ENCODE results near the gene MISP3. TPM values are rescaled to one million over a fixed set of nuclear protein-coding genes. Genes with fewer than 3 reads are reported as not detected.
"Not testable (repeated sequence)": the region's sequence is repeated elsewhere in the genome, so short reads cannot be mapped to it uniquely, and the experiment has no call there.

Gene MISP3
- total RNA-seq, 2 experiments from 2014 or later = 0.39 to 0.49 TPM

DNA sequence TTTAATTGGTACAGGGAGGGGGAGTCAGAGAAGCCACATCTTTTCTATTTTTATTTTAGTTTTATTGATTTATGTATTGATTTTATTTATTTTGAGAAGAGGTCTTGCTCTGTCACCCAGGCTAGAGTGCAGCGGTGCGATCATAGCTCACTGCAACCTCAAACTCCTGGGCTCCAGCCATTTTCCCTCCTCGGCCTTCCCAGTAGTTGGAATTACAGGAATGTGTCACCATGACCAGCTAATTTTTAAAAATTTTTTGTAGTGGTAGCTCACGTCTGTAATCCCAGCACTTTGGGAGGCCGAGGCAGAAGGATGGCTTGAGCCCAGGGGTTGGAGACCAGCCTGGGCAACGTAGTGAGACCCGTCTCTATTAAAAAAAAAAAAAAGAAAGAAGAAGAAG lies 36.9 kb upstream of the MISP3 start:
- Histone ChIP-seq H3K4me1 (ENCODE audit: insufficient read depth, low read length) (peaks cover 54% of the 10 kb centered on the region), H3K27ac (ENCODE audit: low read depth in 1 of 2, low read length in 2 of 2) (no peak overlapping the region), H3K27me3 (ENCODE audit: control insufficient read depth in 1 of 2, insufficient read depth in 2 of 2, low read length in 2 of 2) (no peaks in the 10 kb centered on the region), H3K36me3 (ENCODE audit: insufficient read depth, low read length) (peaks cover 55% of the 10 kb centered on the region), H3K9me3 (ENCODE audit: control insufficient read depth in 1 of 2, insufficient read depth in 1 of 2, low read length in 2 of 2) (no peaks in the 10 kb centered on the region), H3K4me3 (ENCODE audit: low read length) (no peak overlapping the region)
- Mint-ChIP-seq H3K27me3 (no peaks in the 10 kb centered on the region), H3K36me3 (ENCODE audit: low read depth) (peaks cover 71% of the 10 kb centered on the region), H3K4me1 (ENCODE audit: low read depth) (peaks cover 23% of the 10 kb centered on the region), H3K9me3 (no peaks in the 10 kb centered on the region), H3K4me3 (no peak overlapping the region), H3K27ac (peak overlapping the region; percentile 62)
- POLR2A ChIA-PET = no interaction called here
- intact Hi-C loops (cut with DNase I, micrococcal nuclease) = no loop called here
- CTCF ChIA-PET = interaction anchor here (1.1 kb wide), 1 partner anchor 13 kb away, joined by 6 read pairs; no protein-coding TSS in a partner anchor
- DNase-seq = no peak
- TF ChIP-seq, protein P1, sequence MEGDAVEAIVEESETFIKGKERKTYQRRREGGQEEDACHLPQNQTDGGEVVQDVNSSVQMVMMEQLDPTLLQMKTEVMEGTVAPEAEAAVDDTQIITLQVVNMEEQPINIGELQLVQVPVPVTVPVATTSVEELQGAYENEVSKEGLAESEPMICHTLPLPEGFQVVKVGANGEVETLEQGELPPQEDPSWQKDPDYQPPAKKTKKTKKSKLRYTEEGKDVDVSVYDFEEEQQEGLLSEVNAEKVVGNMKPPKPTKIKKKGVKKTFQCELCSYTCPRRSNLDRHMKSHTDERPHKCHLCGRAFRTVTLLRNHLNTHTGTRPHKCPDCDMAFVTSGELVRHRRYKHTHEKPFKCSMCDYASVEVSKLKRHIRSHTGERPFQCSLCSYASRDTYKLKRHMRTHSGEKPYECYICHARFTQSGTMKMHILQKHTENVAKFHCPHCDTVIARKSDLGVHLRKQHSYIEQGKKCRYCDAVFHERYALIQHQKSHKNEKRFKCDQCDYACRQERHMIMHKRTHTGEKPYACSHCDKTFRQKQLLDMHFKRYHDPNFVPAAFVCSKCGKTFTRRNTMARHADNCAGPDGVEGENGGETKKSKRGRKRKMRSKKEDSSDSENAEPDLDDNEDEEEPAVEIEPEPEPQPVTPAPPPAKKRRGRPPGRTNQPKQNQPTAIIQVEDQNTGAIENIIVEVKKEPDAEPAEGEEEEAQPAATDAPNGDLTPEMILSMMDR (IDR thresholded peaks at IDR 0.05) = no peak
- ATAC-seq (ENCODE audit: poor library complexity) = no peak

DNA sequence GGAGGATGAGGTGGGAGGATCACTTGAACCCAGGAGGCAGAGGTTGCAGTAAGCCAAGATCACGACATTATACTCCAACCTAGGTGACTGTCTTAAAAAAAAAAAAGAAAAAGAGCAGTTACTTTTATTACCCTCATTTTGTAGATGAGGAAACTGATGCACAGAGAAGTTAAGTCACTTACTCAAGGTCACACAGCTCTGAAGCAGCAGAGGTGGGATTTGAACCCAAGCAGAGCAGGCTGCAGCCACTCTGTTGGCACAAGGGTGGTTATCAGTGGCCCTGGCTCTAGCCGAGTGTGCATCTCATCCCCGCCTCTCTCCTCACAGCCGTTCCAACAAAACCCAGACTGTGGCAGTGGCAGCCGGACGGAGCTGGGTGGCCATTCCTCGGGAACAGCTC lies 33.4 kb upstream of the MISP3 start:
- H3K36me3 ChIP-seq (ENCODE audit: insufficient read depth, low read length) = peaks cover 76% of the 10 kb centered on the region
- intact Hi-C loops (cut with DNase I, micrococcal nuclease) = no loop called here
- H3K4me1 ChIP-seq (ENCODE audit: insufficient read depth, low read length) = peaks cover 37% of the 10 kb centered on the region
- Mint-ChIP-seq H3K9me3 (no peaks in the 10 kb centered on the region), H3K27ac (no peak overlapping the region), H3K4me1 (ENCODE audit: low read depth) (peaks cover 13% of the 10 kb centered on the region), H3K36me3 (ENCODE audit: low read depth) (peaks cover 76% of the 10 kb centered on the region), H3K4me3 (no peak overlapping the region), H3K27me3 (no peaks in the 10 kb centered on the region)
- no peaks in the 10 kb centered on the region for H3K9me3 ChIP-seq (ENCODE audit: control insufficient read depth in 1 of 2, insufficient read depth in 1 of 2, low read length in 2 of 2)
- no peaks in the 10 kb centered on the region for H3K27me3 ChIP-seq (ENCODE audit: control insufficient read depth in 1 of 2, insufficient read depth in 2 of 2, low read length in 2 of 2)
- TF ChIP-seq, protein P1 (IDR thresholded peaks at IDR 0.05) = no peak
- no peak for ATAC-seq (ENCODE audit: poor library complexity)
- ChIA-PET CTCF (interaction anchor here (1.3 kb wide), 1 partner anchor 9 kb away, joined by 3 read pairs; no protein-coding TSS in a partner anchor), POLR2A (no interaction called here)
- H3K27ac ChIP-seq (ENCODE audit: low read depth in 1 of 2, low read length in 2 of 2) = no peak overlapping the region
- DNase-seq = no peak
- no peak overlapping the region for H3K4me3 ChIP-seq (ENCODE audit: low read length)

DNA sequence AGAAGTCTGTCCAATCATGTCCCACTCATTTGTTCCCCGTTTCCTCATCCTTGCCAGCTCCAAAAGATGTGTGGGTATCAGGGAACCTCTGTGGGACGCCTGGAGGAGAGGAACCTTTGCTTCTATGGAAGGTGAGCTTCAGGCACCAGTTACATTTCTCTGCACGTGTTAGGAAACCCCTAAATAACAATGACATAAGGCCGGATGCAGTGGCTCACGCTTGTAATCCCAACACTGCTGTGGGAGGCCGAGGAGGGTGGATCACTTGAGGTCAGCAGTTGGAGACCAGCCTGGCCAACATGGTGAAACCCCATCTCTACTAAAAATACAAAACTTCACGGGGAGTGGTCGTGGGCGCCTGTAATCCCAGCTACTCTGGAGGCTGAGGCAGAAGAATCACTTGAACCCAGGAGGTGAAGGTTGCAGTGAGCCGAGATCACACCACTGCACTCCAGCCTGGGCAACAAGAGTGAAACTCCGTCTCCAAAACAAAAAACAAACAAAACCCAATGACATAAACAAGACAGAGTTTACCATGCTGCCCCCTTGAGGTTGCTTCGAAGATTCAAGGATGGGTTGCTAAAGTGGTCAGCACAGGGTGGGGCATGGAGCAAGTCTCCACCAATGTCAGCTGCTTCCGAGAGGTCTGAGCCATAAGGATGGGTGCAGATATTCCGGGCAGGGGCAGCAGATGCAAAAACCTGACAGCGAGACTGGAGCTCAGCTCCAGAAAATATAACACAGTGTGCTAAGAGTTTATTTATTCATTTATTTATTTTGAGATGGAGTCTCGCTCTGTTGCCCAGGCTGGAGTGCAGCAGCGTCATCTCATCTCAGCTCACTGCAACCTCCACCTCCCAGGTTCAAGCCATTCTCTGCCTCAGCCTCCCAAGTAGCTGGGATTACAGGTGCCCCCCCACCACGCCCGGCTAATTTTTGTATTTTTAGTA lies 29.7 kb upstream of the MISP3 start:
- H3K4me1 ChIP-seq (ENCODE audit: insufficient read depth, low read length) = peaks cover 19% of the 10 kb centered on the region
- not testable (repeated sequence) for H3K9me3 ChIP-seq (ENCODE audit: control insufficient read depth in 1 of 2, insufficient read depth in 1 of 2, low read length in 2 of 2); H3K9me3 Mint-ChIP-seq; H3K27me3 Mint-ChIP-seq; H3K4me3 ChIP-seq (ENCODE audit: low read length); H3K27me3 ChIP-seq (ENCODE audit: control insufficient read depth in 1 of 2, insufficient read depth in 2 of 2, low read length in 2 of 2); H3K4me3 Mint-ChIP-seq
- TF ChIP-seq, protein P1 (IDR thresholded peaks at IDR 0.05) = peak; percentile 62
- ATAC-seq (ENCODE audit: poor library complexity) (peak; percentile 76), DNase-seq (peak in 11 of 14 experiments; percentile 18 to 80 (median 29))
- CTCF ChIA-PET = interaction anchor here (1.3 to 1.8 kb wide), 5 partner anchors 11 to 140 kb away, joined by 3 to 6 read pairs (median 4); partner anchors contain the start of genes ASF1B and IL27RA
- H3K36me3 ChIP-seq (ENCODE audit: insufficient read depth, low read length) = peaks cover 77% of the 10 kb centered on the region
- POLR2A ChIA-PET = interaction anchor here (0.7 to 1.9 kb wide), 2 partner anchors 11 to 305 kb away, joined by 3 to 8 read pairs; partner anchors contain the start of gene IL27RA
- intact Hi-C loops (cut with DNase I, micrococcal nuclease) = loop anchor here in 1 of 2 experiments (5.0 kb wide), 1 partner anchor 36 kb away; the partner anchor contains the start of gene RFX1
- peaks cover 12% of the 10 kb centered on the region for H3K4me1 Mint-ChIP-seq (ENCODE audit: low read depth)
- H3K27ac Mint-ChIP-seq = peak overlapping the region; percentile 85
- peak overlapping the region; percentile 40 to 68 for H3K27ac ChIP-seq (ENCODE audit: low read depth in 1 of 2, low read length in 2 of 2)
- peaks cover 80% of the 10 kb centered on the region for H3K36me3 Mint-ChIP-seq (ENCODE audit: low read depth)

DNA sequence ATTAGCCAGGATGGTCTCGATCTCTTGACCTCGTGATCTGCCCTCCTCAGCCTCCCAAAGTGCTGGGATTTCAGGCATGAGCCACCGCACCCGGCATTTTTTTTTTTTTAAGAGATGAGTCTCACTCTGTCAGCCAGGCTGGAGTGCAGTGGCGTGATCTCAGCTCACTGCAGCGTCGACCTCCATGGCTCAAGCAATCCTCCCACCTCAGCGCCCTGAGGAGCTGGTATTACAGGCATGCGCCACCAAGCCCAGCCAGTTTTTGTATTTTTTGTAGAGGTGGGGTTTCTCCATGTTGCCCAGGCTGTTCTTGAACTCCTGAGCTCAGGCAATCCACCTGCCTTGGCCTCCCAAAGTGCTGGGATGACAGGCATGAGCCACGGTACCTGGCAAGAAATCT lies 24.7 kb upstream of the MISP3 start:
- H3K27ac Mint-ChIP-seq; DNase-seq; H3K4me1 ChIP-seq (ENCODE audit: insufficient read depth, low read length); H3K27me3 Mint-ChIP-seq; H3K27me3 ChIP-seq (ENCODE audit: control insufficient read depth in 1 of 2, insufficient read depth in 2 of 2, low read length in 2 of 2); H3K4me3 ChIP-seq (ENCODE audit: low read length); H3K9me3 ChIP-seq (ENCODE audit: control insufficient read depth in 1 of 2, insufficient read depth in 1 of 2, low read length in 2 of 2); H3K4me3 Mint-ChIP-seq; H3K9me3 Mint-ChIP-seq; H3K27ac ChIP-seq (ENCODE audit: low read depth in 1 of 2, low read length in 2 of 2); ATAC-seq (ENCODE audit: poor library complexity): not testable (repeated sequence)
- intact Hi-C loops (cut with DNase I, micrococcal nuclease) = loop anchor here (1.0 to 2.0 kb wide), 3 partner anchors 24 to 168 kb away; partner anchors contain the start of gene MISP3 (in 1 of the 2)
- H3K4me1 Mint-ChIP-seq (ENCODE audit: low read depth) = peaks cover 14% of the 10 kb centered on the region
- ChIA-PET POLR2A (interaction anchor here (1.0 to 1.1 kb wide), 2 partner anchors 16 to 167 kb away, joined by 3 to 5 read pairs; partner anchors contain the start of gene IL27RA), CTCF (interaction anchor here (0.6 to 3.3 kb wide), 20 partner anchors 9 to 212 kb away, joined by 3 to 17 read pairs (median 5); partner anchors contain the start of genes ASF1B, DCAF15, IL27RA and MISP3)
- H3K36me3 ChIP-seq (ENCODE audit: insufficient read depth, low read length) = peaks cover 77% of the 10 kb centered on the region
- peaks cover 86% of the 10 kb centered on the region for H3K36me3 Mint-ChIP-seq (ENCODE audit: low read depth)

Data from CD4-positive, alpha-beta T cell (primary cell).